ENCODE results near the gene GRK1.
"Not testable (repeated sequence)": the region's sequence is repeated elsewhere in the genome, so short reads cannot be mapped to it uniquely, and the experiment has no call there.

Gene GRK1

DNA sequence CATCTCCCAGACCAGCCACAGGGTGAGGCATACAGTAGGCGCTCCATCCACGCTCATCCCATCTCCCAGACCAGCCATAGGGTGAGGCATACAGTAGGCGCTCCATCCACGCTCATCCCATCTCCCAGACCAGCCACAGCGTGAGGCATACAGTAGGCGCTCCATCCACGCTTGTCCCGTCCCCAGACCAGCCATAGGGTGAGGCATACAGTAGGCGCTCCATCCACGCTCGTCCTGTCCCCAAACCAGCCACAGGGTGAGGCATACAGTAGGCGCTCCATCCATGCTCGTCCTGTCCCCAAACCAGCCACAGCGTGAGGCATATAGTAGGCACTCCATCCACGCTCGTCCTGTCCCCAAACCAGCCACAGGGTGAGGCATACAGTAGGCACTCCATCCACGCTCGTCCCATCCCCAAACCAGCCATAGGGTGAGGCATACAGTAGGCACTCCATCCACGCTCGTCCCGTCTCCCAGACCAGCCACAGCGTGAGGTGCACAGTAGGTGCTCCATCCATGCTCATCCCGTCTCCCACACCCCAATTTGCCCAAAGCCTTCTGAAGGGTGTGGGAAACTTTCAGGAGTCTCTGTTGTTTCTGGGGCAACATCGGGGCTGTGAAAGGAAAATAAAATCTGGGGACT lies 78.6 kb downstream of the GRK1 start:
- not testable (repeated sequence) for DNase-seq

DNA sequence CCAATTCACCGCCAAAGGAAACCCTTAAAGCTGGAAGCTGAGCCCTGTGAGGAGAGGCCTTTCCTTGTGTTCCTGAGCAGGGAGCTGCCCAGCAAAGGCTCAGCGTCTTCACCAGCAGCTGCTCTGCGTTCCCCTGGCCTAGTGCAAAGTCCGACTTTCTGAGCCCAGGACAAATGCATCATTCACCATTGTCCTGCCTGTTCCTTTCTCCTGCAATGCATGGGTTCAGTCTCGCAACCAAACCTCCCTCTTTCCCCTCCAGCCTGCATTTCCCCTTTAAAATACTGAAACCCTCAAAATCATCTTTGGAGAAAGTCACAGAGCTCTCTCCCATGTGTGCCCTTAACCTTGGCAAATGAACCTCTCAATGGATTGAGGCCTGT lies 79.1 kb downstream of the GRK1 start:
- no peak for DNase-seq

DNA sequence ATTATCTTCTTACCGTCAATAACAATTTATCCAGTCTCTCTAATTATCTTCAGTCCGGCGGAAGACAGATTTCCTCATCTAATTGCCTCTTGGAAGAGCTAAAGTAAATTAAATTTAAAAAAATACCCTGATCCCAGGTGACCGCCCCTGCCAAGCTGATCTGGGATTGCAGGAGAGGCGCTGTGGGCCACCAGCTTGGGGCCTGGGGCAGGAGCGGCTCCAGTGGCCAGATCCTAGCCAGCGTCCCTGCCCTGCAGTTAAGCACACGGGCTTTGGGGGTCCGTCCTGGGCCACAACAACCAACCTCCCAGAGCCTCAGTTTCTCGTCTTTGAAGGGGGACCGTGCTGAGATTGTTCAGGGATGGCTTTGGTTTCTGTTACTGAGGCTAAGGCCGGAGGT lies 79.7 kb downstream of the GRK1 start:
- DNase-seq, result no peak

DNA sequence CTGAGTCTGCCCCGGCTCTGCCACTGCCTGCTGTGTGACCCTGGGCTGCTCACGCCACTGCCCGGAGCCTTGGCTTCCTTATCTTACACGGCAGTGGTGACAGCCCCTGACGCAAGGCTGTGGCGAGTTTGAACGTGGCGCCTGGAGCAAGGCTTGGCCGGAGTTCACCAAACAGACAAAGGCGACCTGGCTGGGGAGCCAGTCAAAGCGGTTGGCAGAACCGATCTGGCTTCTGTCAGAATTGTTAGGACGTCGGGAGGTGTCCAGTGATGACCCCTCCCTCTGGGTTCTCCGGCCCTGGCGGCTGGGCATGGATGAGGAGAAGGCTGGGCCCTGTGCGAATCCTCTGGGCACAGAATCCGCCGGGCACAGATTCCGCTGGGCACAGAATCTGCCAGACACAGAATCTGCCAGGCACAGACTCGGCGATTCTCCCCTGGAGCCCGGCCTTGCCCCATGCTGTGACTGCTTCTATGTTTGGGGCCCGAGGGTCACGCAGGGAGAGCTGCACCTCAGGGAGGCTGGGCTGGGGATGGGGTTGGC lies 80.3 kb downstream of the GRK1 start:
- no peak for DNase-seq

DNA sequence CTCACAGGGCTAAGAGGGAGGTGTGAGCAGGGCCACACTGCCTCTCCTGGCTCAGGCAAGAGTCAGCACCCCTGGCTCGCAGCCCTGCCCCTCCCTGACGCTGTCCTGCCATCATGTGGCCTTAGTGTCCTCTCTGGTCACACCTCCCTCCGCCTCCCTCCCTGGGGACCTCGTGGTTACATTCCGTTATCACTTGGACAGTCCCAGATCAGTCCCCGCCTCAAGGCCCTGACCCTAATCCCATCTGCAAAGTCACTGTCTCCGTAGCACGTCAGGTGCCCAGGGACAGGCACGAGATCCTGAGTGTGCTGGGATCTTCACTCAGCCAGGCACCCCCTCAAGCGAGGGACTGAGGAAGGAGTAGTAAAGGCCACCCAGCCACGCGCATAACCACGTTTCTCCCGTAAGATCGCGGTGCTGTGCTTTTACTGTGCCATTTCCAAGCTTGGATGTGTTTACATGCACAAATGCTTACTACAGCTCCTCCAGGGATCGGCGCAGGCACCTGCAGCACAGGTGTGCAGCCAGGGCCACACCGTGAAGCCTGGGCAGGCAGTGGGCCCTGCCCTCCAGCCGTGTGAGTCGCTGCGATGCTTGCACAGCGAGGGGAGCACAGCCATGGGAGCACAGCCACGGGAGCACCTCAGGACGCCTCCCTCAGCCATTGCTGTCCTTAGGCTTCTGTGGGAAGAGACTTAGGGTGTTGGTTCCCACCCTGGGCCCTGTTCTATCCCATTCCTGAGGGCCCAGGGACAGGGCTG lies 81.3 kb downstream of the GRK1 start:
- no peak for DNase-seq

DNA sequence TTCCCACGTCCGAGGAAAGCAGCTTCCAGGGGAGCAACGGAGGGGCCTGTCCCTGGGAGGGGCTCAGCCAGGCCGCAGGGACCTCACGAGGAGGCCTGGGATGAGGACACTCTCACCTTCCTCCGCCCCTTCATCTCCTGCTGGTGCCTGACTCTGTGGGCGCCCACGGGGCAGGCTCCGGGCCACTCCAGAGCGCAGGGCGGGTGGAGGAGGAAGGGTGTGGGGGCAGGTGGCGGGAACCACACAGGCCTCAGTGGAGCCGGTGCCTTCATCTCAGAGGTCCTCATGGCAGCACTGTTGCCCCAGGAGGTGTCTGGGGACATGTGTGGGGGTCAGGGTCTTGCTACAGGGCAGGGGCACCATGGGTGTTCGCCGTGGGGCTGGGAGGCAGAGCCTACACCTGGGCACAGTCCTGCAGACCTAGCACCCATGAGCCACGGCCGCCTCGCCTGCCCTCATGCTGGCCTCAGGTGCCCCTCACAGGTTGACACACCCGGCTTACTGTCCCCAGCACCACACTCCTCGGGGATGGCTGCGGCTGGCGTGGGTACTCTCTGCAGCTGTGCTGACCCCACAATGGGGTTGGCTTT lies 81.9 kb downstream of the GRK1 start:
- no peak for DNase-seq

DNA sequence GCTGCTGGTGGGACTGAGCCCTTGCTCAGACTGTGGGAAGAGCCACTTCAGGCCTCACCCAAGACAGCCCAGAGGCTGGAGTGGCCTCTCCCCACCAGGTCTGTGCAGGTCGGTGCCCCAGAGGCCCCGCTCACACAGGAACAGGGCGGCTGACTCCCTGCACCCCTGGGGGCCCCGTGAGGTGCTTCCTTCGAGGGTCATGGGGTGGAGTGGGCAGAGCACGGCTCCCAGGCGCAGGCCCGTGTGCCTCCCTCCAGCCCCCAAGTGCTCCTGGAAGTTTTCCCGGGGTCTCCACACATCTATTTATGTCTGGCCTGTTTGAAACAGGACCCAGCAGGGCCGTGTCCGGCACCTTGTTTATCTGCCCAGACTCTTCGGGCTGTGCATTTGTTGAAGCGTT lies 82.5 kb downstream of the GRK1 start:
- no peak for DNase-seq

DNA sequence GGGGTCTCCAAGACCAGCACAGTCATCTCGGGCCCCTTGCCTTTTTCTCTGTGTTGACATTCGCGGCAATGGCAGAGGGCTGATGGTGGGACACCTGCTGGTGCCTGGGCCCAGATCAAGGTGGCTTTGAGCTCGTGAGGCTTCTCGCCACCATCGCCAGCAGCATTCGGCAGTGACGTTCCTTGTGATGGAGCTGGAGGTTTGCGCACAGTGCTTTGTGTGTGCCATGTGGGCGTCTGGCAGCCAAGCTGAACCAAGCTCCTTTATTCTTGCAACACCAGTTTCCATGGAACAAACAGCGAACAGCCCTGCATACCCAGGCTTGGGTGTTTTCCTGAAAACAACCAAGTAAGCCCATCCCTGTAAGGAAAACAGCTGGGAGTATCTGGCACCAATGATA lies 82.9 kb downstream of the GRK1 start:
- DNase-seq, result no peak

DNA sequence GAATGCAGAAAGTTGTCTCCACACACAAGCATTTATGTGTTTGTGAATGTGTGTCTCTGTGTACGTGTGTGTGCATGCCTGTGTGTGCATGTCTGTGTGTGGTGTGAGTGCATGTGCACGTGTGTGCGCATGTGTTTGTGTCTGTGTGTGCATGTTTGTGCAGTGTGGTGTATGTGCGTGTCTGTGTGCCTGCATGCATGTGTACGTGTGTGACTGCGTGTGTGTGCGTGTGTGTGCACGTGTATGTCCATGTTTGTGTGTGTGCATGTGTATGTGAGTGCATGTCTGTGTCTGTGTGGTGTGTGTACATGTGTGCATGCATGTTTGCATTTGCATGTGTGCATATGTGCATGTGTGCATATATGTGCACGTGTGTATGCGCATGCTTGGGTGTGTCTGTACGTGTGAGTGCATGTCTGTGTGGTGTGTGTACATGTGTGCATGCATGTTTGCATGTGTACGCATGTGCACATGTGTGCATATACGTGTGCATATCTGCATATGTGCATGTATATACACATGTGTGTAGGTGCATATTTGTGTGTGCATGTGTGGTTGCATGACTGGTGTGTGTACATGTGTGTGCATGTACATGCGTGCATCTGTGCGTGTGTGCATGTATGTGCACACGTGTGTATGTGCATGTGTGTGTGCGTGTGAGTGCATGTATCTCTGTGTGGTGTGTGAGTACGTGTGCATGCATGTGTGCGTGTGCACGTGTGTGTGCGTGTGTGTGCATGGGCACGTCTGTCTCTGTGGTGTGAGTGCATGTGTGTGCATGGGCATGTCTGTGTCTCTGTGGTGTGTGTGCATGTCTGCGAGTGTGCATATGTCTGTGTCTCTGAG lies 83.8 kb downstream of the GRK1 start:
- DNase-seq, result no peak

DNA sequence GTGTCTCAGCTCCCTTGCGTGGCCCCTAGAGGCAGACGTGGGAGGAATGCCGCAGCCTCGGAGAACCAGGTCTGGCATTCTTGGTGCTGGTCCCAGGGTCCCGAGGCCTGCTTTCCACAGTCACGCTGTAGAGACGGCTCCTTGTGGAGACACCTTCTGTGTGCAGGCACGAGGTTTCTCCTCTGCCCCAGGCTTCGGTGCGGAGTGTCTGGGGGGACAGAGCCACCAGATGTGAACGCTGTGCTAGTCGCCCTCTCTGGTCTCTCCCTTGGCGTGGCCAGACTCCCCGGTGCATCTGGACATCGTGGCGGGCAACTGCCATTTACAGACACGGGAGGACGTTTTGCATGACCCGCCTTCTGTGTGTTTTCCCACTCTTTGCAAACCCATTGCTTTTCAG lies 84.5 kb downstream of the GRK1 start:
- DNase-seq, result no peak

DNA sequence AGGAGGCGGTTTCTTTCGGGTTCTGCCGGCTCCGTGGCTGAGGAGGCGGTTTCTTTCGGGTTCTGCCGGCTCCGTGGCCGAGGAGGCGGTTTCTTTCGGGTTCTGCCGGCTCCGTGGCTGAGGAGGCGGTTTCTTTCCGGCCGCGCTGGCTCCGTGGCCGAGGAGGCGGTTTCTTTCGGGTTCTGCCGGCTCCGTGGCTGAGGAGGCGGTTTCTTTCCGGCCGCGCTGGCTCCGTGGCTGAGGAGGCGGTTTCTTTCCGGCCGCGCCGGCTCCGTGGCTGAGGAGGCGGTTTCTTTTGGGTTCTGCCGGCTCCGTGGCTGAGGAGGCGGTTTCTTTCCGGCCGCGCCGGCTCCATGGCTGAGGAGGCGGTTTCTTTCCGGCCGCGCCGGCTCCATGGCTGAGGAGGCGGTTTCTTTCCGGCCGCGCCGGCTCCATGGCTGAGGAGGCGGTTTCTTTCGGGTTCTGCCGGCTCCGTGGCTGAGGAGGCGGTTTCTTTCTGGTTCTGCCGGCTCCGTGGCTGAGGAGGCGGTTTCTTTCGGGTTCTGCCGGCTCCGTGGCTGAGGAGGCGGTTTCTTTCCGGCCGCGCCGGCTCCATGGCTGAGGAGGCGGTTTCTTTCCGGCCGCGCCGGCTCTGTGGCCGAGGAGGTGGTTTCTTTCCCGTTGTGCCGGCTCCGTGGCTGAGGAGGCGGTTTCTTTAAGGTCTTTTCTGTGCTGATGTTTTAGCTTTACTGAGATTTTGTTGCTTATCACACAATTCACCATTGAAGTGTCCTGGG lies 85.4 kb downstream of the GRK1 start:
- DNase-seq, result not testable (repeated sequence)

DNA sequence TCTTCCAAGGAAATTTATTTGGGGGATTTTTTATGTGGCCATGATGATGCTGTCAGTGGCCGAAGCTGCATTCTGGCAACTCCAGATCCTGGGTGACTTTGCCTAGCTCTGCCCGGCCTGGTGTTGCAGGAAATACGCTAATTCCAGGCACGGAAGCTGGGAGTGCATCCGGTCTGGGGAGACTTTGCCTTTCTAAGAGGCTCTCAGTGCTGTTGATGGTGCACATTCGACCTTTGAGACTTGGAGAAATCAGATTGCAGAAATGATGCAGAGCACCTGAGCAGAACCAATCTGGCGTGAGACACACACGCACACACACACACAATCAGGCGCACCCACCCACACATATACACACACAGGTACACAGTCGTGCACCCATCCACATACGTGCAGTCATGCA lies 86.2 kb downstream of the GRK1 start:
- no peak for DNase-seq

DNA sequence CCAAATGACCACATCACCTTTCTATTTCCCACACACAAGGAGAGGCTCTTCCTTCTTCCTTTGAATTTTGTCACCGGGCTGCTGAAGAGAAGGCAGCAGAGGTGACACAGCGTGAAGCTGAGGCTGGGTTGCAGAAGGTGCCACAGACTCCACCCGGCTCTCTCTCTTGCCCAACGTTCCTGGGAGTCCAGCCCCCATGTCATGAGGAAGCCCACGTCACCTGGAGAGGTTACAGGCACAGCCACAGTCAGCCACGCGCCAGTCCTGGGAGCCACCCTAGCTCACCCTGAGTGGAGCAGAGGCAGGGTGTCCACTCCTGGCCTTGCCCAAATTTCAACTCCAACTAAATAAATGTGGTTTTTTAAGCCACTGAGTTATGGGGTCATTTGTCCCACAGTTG lies 87.2 kb downstream of the GRK1 start:
- no peak for DNase-seq

DNA sequence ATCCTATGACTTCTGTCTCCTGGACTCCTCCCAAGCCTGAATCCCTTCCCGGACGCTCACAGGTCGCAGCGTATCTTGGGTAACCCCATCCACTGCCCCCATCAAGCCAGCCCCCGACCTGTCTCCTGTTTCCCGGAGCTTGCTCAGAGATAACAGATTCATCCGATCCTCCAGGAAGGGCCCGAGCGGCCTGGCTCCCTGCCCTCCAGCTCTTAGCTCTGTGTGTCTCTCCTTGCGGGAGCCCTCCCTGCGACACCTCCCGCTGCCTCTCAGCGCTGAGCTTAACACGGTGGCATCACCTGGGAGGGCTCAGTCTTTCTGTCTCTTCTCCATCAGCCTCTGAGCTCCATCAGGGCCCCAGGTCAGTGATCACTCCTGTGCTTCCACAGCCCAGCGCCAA lies 87.7 kb downstream of the GRK1 start:
- no peak for DNase-seq

DNA sequence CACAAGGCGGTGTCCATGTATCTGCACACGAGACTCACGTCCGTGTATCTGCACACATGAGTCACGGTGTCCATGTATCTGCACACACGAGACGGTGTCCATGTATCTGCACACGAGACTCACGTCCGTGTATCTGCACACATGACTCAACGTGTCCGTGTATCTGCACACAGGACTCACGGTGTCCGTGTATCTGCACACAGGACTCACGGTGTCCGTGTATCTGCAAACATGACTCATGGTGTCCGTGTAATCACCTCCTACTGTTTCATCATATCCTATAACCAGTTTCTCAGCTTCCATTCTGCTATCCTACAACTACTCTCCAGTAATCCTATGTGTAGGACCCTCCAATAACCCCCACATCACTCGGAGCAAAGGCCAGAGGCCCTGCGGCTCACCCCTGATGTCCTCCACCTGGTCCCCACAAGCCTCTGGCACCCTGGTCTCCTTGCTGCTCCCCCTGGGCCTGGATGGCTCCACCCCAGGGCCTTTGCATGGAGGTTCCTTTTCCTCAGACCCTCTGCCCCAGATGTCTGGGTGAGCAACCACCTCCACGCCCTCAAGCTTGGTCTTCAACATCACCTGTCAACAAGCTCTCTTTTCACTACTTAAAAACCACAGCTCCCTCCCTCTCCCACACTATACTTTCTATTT lies 89.5 kb downstream of the GRK1 start:
- DNase-seq, result no peak

DNA sequence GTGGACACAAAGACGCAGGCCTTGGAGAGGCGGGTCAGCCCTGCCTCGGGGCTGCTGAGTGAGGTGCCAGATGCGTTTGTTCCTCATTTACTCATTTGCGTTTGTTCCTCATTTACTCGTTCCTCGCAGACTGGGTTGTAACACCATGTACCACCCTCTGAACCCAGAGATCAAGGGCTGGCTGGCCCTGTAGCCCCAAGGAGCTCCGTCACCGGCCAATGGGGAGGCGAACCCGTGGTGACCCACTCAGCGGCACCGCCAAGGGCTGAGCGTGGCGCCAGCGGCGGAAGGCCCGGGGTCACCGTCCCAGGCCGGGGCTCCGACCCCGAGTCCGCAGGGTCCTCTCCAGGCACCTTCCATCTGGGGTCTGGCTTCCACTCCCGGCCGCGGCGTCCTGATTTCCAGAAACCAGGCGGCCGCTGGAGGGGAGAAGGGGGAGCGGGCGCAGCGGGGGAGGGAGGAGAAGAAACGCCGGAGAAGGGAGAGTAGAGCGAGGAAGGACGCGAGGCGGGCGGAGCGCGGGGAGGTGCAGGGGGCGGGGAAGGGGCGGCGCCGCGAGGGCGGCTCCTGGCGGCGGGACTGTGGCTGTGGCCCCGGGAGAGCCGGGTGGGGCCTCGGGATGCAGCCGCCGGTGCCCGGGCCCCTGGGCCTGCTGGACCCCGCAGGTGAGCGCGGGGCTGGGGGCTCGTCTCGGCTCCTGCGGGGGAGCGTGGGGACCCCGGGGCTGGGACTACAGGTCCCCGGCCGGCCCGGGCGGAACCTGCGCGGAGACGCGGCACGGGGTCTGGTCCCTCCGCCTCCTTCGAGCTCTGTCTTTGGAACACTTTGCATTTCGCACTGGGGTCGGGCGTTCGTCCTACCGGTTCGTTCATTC lies 91.9 kb downstream of the GRK1 start, which contains the start of gene TMEM255B:
TMEM255B (plus strand) TSS at position 576 of the 874 bp plus-strand sequence; CDS start at position 620, 44 bp downstream.
- DNase-seq, result peak in 1 of 2 experiments; percentile 0

DNA sequence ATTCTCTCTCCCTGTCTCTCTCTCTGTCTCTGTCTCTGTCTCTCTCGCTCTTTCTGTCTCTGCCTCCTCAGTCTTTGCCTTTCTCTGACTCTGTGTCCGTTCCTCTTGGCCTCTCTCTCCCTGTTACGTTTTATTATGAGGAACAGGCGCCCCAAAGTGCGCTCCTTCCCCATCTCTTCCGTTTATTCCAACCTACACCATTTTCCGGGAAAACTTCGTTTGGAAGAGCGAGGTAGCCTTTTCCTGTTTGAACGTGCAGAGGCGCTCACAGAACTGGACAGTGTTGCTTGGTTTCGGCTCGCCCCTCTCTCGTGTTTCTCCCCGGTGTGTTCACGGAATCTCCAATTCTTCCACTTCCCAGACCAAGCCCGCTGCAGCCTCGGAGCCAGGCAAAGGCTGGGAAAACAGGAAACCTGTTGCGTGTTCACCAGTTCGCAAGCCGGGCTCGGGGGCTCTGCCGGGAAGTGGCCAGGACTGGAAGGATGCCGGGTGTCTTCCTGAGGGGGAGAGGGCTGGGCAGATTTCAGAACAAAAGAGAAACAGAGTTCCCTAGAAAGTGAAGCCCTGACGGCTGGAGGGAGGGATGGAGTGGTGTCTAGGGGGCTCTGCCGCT lies 92.6 kb downstream of the GRK1 start:
- DNase-seq, result no peak

DNA sequence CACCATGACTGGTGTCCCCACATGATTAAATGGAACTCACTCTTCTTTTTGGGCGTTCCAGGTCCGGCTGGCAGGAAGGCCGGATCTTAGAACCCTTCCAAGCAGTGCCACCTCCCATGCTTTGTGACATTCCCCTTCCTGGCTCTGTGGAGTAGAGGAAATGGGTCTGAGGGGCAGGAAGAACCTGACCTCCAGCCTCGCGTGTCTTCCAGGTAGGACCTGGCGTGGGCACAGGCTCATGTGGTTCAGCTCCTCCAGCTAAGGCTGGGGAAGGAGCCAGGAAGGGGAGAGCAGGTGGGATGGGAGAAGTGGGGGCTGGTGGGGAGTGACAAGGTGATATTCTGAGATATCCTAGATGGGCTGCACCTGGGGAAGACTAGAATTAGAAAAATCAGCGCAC lies 94.1 kb downstream of the GRK1 start:
- DNase-seq, result no peak

DNA sequence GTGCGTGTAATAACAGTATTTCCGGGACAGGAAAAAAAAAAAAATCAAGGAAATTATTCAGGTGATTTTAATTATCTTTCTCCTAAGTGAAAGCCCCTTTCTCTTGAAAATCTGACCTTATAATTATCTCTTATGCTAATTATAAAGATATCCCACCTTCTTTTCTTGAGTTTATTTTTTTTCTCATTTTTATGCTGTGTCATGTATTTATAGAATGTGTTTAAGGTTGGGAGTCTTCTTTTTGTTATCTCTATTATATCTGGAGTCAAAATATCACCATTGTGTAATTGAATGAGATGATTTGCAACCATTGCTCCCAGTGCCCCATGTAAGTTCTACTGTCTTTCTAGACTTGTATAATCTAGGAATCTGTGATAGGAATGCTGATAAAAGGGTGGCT lies 95.1 kb downstream of the GRK1 start:
- DNase-seq, result no peak

DNA sequence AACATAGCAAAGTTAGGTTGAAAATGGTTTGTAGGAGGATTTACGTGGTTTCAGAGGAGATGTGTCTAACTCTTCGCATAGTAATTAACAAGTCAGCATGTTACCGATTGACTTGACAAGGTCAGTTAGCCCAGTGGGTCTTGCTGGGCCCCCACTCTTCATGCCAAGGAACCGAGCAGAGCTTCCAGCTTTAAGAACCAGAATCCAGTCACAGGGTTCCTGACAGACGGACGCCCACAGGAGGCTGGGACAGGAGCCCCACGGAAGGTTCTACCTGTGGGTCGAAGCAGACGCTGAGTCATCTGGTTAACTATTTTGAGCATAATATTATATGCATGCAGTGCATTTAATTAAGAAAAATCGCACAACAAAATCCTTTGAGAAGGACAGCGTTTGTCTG lies 95.5 kb downstream of the GRK1 start:
- DNase-seq, result no peak

Measured in NCI-H446 (cell line).